Immature natural killer cell (primary cell): Measurements from ENCODE around the gene FMN1. TPM values are rescaled to one million over a fixed set of nuclear protein-coding genes. Genes with fewer than 3 reads are reported as not detected.

Source experiments
- DNase-seq, 3 donors: peaks; one replicate each; pipeline ENCODE4 v3.0.0; 2022; ENCODE audit warnings: mixed read lengths in 1 of 3
- H3K27ac Mint-ChIP-seq, 6 donors: one replicate each; pipeline ENCODE4 v1.8.0; 2020; ENCODE audit warnings: mixed read lengths in 6 of 6, mild to moderate bottlenecking in 5 of 6, inconsistent platforms in 4 of 6, moderate library complexity in 3 of 6
- H3K27me3 Mint-ChIP-seq, 3 donors: one replicate each; pipeline ENCODE4 v1.8.0; 2020 to 2021; ENCODE audit warnings: low read depth in 3 of 3, mild to moderate bottlenecking in 3 of 3, mixed read lengths in 3 of 3, moderate library complexity in 3 of 3, inconsistent platforms in 1 of 3
- H3K36me3 Mint-ChIP-seq, 3 donors: one replicate each; pipeline ENCODE4 v1.8.0; 2020; ENCODE audit warnings: mixed read lengths in 3 of 3, inconsistent platforms in 2 of 3, mild to moderate bottlenecking in 2 of 3
- H3K4me1 Mint-ChIP-seq, 2 donors: one replicate each; pipeline ENCODE4 v1.8.0; 2020; ENCODE audit warnings: inconsistent platforms in 2 of 2, mild to moderate bottlenecking in 2 of 2, mixed read lengths in 2 of 2, moderate library complexity in 1 of 2
- H3K4me3 Mint-ChIP-seq, 5 donors: one replicate each; pipeline ENCODE4 v1.8.0; 2020; ENCODE audit warnings: mild to moderate bottlenecking in 5 of 5, mixed read lengths in 5 of 5, inconsistent platforms in 3 of 5, moderate library complexity in 3 of 5
- H3K9me3 Mint-ChIP-seq, 6 donors: one replicate each; pipeline ENCODE4 v1.8.0; 2020; ENCODE audit warnings: mild to moderate bottlenecking in 6 of 6, mixed read lengths in 6 of 6, inconsistent platforms in 4 of 6, moderate library complexity in 3 of 6
- polyA plus RNA-seq, 3 donors: library from polyadenylated mRNA; unstranded; fragments of 300-500 nt; fragmentation: Illumina TruSeq; gene quantifications; one replicate each; pipeline ENCODE4 v1.2.3, GENCODE V29; 2021

FMN1 gene
- polyA plus RNA-seq, 3 donors from 2014 or later, result not detected

- H3K27ac Mint-ChIP-seq, result no peak overlapping the region
Measured at GRCh38 chr15:33028495-33028894, 166.0 kb downstream of the FMN1 start.

GRCh38 chr15:33027306-33028035, 167.0 kb downstream of the FMN1 start:
- DNase-seq, result no peak
- peaks cover 0 to 2% of the 10 kb centered on the region in 2 donors for H3K4me1 Mint-ChIP-seq
- H3K36me3 Mint-ChIP-seq, result no peaks in the 10 kb centered on the region
- H3K27me3 Mint-ChIP-seq, result peaks cover 0 to 2% (median 0%) of the 10 kb centered on the region in 3 donors
- H3K9me3 Mint-ChIP-seq, result peaks cover 0 to 2% (median 0%) of the 10 kb centered on the region in 6 donors
- H3K27ac Mint-ChIP-seq, result no peak overlapping the region
- H3K4me3 Mint-ChIP-seq, result no peak overlapping the region

More at GRCh38 chr15:33028495-33028894, 166.0 kb downstream of the FMN1 start:
- DNase-seq, result no peak
- H3K36me3 Mint-ChIP-seq, result no peaks in the 10 kb centered on the region
- no peaks in the 10 kb centered on the region for H3K27me3 Mint-ChIP-seq
- no peak overlapping the region for H3K4me3 Mint-ChIP-seq
- peaks cover 0 to 2% (median 0%) of the 10 kb centered on the region in 6 donors for H3K9me3 Mint-ChIP-seq
- H3K4me1 Mint-ChIP-seq, result peaks cover 0 to 2% of the 10 kb centered on the region in 2 donors

- Mint-ChIP-seq H3K27ac (no peak overlapping the region), H3K36me3 (no peaks in the 10 kb centered on the region), H3K4me3 (no peak overlapping the region), H3K4me1 (peaks cover 0 to 2% of the 10 kb centered on the region in 2 donors), H3K27me3 (peaks cover 0 to 2% (median 0%) of the 10 kb centered on the region in 3 donors), H3K9me3 (peaks cover 0 to 2% (median 0%) of the 10 kb centered on the region in 6 donors)
- DNase-seq, result no peak
Measured at GRCh38 chr15:33026614-33027013, 167.9 kb downstream of the FMN1 start.

GRCh38 chr15:33022629-33023028, 171.9 kb downstream of the FMN1 start:
- H3K9me3 Mint-ChIP-seq, result no peaks in the 10 kb centered on the region
- H3K27me3 Mint-ChIP-seq, result peaks cover 0 to 2% (median 0%) of the 10 kb centered on the region in 3 donors
- no peaks in the 10 kb centered on the region for H3K4me1 Mint-ChIP-seq
- no peaks in the 10 kb centered on the region for H3K36me3 Mint-ChIP-seq
- no peak for DNase-seq
- H3K27ac Mint-ChIP-seq, result no peak overlapping the region
- no peak overlapping the region for H3K4me3 Mint-ChIP-seq

GRCh38 chr15:33021806-33022389, 172.6 kb downstream of the FMN1 start:
- Mint-ChIP-seq H3K4me1 (no peaks in the 10 kb centered on the region), H3K9me3 (no peaks in the 10 kb centered on the region), H3K27me3 (peaks cover 0 to 2% (median 0%) of the 10 kb centered on the region in 3 donors), H3K27ac (no peak overlapping the region), H3K36me3 (no peaks in the 10 kb centered on the region), H3K4me3 (no peak overlapping the region)
- no peak for DNase-seq

GRCh38 chr15:33019354-33019981, 175.0 kb downstream of the FMN1 start:
- Mint-ChIP-seq H3K4me1 (no peaks in the 10 kb centered on the region), H3K9me3 (no peaks in the 10 kb centered on the region), H3K27me3 (peaks cover 0 to 2% (median 0%) of the 10 kb centered on the region in 3 donors), H3K4me3 (no peak overlapping the region), H3K27ac (no peak overlapping the region), H3K36me3 (no peaks in the 10 kb centered on the region)
- DNase-seq, result no peak

GRCh38 chr15:33016405-33017024, 178.0 kb downstream of the FMN1 start:
- no peak overlapping the region for H3K27ac Mint-ChIP-seq
- no peaks in the 10 kb centered on the region for H3K9me3 Mint-ChIP-seq
- peaks cover 0 to 2% (median 1%) of the 10 kb centered on the region in 3 donors for H3K27me3 Mint-ChIP-seq
- no peaks in the 10 kb centered on the region for H3K4me1 Mint-ChIP-seq
- no peak for DNase-seq
- H3K4me3 Mint-ChIP-seq, result no peak overlapping the region
- H3K36me3 Mint-ChIP-seq, result no peaks in the 10 kb centered on the region

GRCh38 chr15:33014586-33014985, 179.9 kb downstream of the FMN1 start:
- Mint-ChIP-seq H3K4me3 (no peak overlapping the region), H3K36me3 (no peaks in the 10 kb centered on the region), H3K9me3 (no peaks in the 10 kb centered on the region), H3K4me1 (no peaks in the 10 kb centered on the region), H3K27me3 (peaks cover 0 to 4% (median 2%) of the 10 kb centered on the region in 3 donors), H3K27ac (no peak overlapping the region)
- DNase-seq, result no peak

GRCh38 chr15:33013827-33014445, 180.6 kb downstream of the FMN1 start:
- no peak for DNase-seq
- H3K4me1 Mint-ChIP-seq, result no peaks in the 10 kb centered on the region
- H3K27me3 Mint-ChIP-seq, result peaks cover 0 to 4% (median 2%) of the 10 kb centered on the region in 3 donors
- no peaks in the 10 kb centered on the region for H3K9me3 Mint-ChIP-seq
- H3K27ac Mint-ChIP-seq, result no peak overlapping the region
- H3K4me3 Mint-ChIP-seq, result no peak overlapping the region
- no peaks in the 10 kb centered on the region for H3K36me3 Mint-ChIP-seq

- peaks cover 0 to 4% (median 0%) of the 10 kb centered on the region in 6 donors for H3K9me3 Mint-ChIP-seq
- H3K27me3 Mint-ChIP-seq, result peaks cover 0 to 4% (median 4%) of the 10 kb centered on the region in 3 donors
- H3K4me1 Mint-ChIP-seq, result no peaks in the 10 kb centered on the region
- DNase-seq, result no peak
- H3K27ac Mint-ChIP-seq, result no peak overlapping the region
- no peaks in the 10 kb centered on the region for H3K36me3 Mint-ChIP-seq
- no peak overlapping the region for H3K4me3 Mint-ChIP-seq
Measured at GRCh38 chr15:33011976-33012375, 182.5 kb downstream of the FMN1 start.

GRCh38 chr15:33009603-33010002, 184.9 kb downstream of the FMN1 start:
- Mint-ChIP-seq H3K9me3 (peaks cover 0 to 4% (median 0%) of the 10 kb centered on the region in 6 donors), H3K4me1 (no peaks in the 10 kb centered on the region), H3K27ac (no peak overlapping the region), H3K4me3 (no peak overlapping the region), H3K27me3 (peaks cover 0 to 4% (median 4%) of the 10 kb centered on the region in 3 donors), H3K36me3 (no peaks in the 10 kb centered on the region)
- no peak for DNase-seq

GRCh38 chr15:33009026-33009425, 185.5 kb downstream of the FMN1 start:
- Mint-ChIP-seq H3K4me1 (no peaks in the 10 kb centered on the region), H3K4me3 (no peak overlapping the region), H3K27me3 (peaks cover 0 to 4% (median 4%) of the 10 kb centered on the region in 3 donors), H3K9me3 (peaks cover 0 to 4% (median 0%) of the 10 kb centered on the region in 6 donors), H3K27ac (no peak overlapping the region), H3K36me3 (no peaks in the 10 kb centered on the region)
- DNase-seq, result no peak

- Mint-ChIP-seq H3K27ac (no peak overlapping the region), H3K9me3 (peaks cover 0 to 4% (median 0%) of the 10 kb centered on the region in 6 donors), H3K27me3 (peaks cover 0 to 4% (median 4%) of the 10 kb centered on the region in 3 donors), H3K4me1 (no peaks in the 10 kb centered on the region), H3K36me3 (no peaks in the 10 kb centered on the region), H3K4me3 (no peak overlapping the region)
- no peak for DNase-seq
Measured at GRCh38 chr15:33008284-33008995, 186.1 kb downstream of the FMN1 start.
